Stimulated activated CD8-positive, alpha-beta memory T cell treated with anti-CD3 and anti-CD28 coated beads, Interleukin-2, amount 100 ng/mL, for 1 hour (primary cell): ENCODE results near the gene ALS2CL.
A peak's percentile ranks its signal among the peaks of the same experiment; 100 is the strongest.

Source experiments
- DNase-seq, 2 donors: peaks; one replicate each; pipeline ENCODE4 v3.0.0-alpha.2; 2020; ENCODE audit warnings: low read depth in 2 of 2

Gene ALS2CL

GRCh38 chr3:46639221-46639620 lies 54.3 kb downstream of the ALS2CL start:
- DNase-seq: no peak

GRCh38 chr3:46634856-46635255 lies 58.6 kb downstream of the ALS2CL start:
- no peak for DNase-seq

- DNase-seq: no peak
Observed at GRCh38 chr3:46632792-46633191, 60.7 kb downstream of the ALS2CL start.

- DNase-seq: peak; percentile 55 to 61
Observed at GRCh38 chr3:46629551-46630517, 63.6 kb downstream of the ALS2CL start.

- DNase-seq: no peak
Observed at GRCh38 chr3:46628901-46629369, 64.5 kb downstream of the ALS2CL start.

- no peak for DNase-seq
Observed at GRCh38 chr3:46627078-46627477, 66.4 kb downstream of the ALS2CL start.

- DNase-seq: no peak
Observed at GRCh38 chr3:46626039-46626438, 67.4 kb downstream of the ALS2CL start.

- no peak for DNase-seq
Observed at GRCh38 chr3:46624975-46625490, 68.4 kb downstream of the ALS2CL start.

- no peak for DNase-seq
Observed at GRCh38 chr3:46624533-46624932, 68.9 kb downstream of the ALS2CL start.

- DNase-seq: no peak
Observed at GRCh38 chr3:46619845-46620778, 73.4 kb downstream of the ALS2CL start.
